C4-2B (cell line): ENCODE results near the gene ARSB.

ENCODE experiments used
- ZFX ChIP-seq: fragments of 450-650 bp; IDR thresholded peaks from 2 replicates; pipeline ENCODE4 v1.6.1; 2017
- TF ChIP-seq, protein P1 (sequence below): fragments of 450-650 bp; conservative IDR thresholded peaks from 2 replicates; pipeline ENCODE4 v1.5.1; 2017; ENCODE audit warnings: mild to moderate bottlenecking

DNA sequence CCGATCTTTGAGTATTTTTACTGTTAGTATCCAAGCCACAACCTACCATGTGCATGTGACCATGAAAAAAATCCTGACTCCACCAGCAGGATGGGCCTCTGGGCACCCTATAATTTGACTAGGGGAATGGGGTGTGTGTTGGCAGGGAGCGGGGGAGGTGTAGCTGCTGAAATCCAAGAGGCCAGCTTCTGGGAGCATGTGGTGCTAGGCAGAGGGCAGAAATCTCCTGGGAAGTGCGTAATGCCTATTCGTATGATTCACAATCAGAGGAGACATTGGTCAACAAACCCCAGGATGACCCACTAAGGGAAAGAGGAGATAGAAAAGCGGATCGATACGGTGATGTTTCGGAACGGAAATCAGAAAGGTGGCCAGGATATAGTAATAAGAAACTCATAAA is 149.9 kb downstream of the ARSB start:
- TF ChIP-seq, protein P1, sequence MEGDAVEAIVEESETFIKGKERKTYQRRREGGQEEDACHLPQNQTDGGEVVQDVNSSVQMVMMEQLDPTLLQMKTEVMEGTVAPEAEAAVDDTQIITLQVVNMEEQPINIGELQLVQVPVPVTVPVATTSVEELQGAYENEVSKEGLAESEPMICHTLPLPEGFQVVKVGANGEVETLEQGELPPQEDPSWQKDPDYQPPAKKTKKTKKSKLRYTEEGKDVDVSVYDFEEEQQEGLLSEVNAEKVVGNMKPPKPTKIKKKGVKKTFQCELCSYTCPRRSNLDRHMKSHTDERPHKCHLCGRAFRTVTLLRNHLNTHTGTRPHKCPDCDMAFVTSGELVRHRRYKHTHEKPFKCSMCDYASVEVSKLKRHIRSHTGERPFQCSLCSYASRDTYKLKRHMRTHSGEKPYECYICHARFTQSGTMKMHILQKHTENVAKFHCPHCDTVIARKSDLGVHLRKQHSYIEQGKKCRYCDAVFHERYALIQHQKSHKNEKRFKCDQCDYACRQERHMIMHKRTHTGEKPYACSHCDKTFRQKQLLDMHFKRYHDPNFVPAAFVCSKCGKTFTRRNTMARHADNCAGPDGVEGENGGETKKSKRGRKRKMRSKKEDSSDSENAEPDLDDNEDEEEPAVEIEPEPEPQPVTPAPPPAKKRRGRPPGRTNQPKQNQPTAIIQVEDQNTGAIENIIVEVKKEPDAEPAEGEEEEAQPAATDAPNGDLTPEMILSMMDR: no peak
- no peak for TF ChIP-seq ZFX
